HUDEP-2 (cell line): ENCODE measurements around the gene MT1B.
"Not testable (repeated sequence)": the region's sequence is repeated elsewhere in the genome, so short reads cannot be mapped to it uniquely, and the experiment has no call there.

ENCODE experiments used
- DNase-seq, 76 experiments: peaks; one replicate each; lab custom pipeline; 2025; ENCODE audit not compliant: unreplicated experiment in 76 of 76; lab: John Stamatoyannopoulos, UW

The MT1B gene

DNA sequence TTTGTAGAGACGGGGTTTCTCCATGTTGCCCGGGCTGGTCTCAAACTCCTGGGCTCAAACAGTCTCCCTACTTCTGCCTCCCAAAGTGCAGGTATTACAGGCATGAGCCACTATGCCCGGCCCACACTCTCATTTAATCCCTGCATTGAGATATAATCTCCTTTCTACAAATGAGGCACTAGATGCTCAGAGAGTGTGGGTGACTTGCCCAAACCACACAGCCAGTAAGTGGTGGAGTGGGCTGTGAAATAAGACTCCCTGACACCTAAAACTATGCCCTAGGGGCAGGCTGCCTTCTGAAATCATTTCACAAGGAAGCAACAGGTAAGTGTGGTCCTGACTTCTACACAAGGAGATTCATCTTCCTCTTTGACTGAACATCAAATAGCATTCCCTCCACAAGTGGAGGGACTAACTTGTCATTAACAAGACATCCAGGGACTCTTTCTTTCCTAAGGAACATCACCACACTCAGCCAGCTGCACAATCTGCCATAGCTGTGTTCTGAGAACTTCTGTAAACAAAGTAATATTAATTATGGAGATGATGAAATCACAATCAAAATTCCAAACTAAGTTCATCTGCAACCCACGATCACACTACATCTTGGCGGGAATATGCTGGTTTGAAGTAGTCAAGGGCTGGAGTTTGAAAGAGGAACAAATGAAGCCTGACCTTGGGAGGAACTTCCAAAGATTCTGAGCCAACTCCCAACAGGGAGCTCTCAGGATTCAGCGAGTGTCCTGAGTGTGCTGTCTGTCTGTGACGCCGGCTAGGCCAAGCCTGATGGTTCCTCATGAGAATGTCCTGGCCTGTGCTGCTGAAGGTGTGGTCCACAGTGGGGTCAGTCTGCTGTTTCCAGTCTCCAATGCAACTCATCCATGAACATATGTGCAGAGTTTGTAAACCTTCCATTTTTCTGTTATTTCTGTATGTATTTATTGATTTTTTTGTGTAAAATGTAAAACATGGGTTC lies 13.9 kb downstream of the MT1B start:
- not testable (repeated sequence) for DNase-seq

DNA sequence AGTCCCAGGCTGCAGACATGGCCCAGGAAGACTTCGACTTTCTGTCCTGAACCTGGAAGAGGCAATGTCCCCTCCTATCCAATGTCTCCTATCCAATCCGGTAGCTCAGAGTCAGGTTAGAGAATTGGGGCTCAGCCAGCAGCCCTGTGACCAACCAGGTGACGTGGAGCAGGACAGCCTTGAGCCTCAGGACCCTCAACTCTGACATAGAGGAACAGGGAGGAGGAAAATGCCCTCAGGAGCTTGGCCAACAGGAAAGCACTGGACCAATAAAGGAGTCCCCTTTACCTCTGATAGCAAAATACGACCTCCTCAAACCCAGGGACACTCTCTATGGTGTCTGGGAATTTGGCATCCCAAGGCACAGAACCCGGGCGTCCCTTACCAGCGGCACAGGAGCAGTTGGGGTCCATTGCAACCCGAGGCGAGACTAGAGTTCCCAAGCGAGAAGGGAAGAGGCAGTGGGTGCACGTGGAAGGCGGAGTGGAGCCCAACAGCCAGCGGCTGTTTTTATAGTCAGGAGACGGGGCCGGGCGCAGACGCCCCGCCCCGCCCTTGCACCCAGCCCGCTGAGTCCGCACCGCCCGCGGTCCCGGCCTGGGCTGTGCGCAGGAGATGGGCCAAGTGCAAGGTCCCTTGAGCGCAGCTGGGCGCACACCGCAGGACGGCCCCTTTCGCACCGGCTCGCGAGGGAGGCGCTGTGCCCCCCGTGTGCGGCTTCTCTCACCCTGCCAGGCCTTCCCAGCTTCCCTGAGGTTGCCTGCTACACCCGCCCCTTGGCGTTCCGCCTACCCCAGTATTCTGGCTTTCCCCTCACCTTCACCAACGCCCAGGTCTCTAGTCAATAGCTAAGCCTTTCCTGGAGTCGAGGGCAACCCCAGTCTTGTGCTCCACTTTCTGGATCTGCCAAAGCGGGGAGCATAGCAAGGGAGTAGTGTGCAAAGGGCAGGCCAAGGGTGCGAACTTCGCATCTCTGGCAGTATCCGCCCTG lies 16.2 kb downstream of the MT1B start, which contains the start of gene MT1G:
Gene MT1G (minus strand): TSS at position 485 of the 991 bp plus-strand sequence. CDS start 72 bp downstream, at position 413.
- peak in 27 of 76 experiments; percentile 2 to 73 (median 22) for DNase-seq

DNA sequence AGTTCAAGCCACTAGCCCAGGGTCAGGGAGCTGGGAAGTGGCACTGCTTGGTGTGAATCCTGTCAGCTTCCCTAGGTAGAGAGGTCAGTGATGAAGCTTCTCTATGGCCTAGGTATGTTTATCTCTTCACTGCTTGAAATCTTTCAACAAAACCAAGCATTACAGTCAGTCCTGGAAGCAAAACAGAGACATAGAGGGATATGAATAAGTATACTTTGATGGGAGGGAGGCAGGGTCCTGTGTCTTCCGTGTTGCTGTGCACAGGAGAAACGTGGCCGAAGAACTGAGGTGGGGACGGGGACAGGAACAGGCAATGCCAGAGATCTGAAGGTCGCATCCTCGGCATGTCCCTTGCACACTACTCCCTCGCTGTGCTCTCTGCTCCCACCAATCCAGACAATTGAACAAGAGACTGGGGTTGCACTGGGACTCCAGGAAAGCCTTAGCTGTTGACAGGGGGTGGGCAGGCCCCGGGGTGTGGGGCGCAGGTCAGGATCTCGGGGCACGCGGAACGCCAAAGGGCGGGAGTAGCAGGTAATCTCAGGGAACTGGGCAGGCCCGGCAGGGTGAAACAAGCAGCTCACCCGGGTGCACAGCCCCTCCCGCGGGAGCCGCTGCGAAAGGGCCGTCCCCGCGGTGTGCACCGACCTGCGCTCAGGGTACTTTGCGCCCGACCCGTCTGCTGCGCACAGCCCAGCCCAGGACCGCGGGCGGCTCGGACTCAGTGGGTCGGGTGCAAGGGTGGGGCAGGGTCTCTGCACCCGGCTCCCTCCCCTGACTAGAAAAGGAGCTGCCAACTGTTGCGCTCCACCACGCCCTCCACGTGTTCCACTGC lies 17.5 kb downstream of the MT1B start, which contains the start of gene MT1H:
Gene MT1H (plus strand): TSS at position 810 of the 835 bp plus-strand sequence. CDS start 71 bp downstream, outside the sequence.
- DNase-seq, result peak in 8 of 76 experiments; percentile 2 to 43 (median 22)

DNA sequence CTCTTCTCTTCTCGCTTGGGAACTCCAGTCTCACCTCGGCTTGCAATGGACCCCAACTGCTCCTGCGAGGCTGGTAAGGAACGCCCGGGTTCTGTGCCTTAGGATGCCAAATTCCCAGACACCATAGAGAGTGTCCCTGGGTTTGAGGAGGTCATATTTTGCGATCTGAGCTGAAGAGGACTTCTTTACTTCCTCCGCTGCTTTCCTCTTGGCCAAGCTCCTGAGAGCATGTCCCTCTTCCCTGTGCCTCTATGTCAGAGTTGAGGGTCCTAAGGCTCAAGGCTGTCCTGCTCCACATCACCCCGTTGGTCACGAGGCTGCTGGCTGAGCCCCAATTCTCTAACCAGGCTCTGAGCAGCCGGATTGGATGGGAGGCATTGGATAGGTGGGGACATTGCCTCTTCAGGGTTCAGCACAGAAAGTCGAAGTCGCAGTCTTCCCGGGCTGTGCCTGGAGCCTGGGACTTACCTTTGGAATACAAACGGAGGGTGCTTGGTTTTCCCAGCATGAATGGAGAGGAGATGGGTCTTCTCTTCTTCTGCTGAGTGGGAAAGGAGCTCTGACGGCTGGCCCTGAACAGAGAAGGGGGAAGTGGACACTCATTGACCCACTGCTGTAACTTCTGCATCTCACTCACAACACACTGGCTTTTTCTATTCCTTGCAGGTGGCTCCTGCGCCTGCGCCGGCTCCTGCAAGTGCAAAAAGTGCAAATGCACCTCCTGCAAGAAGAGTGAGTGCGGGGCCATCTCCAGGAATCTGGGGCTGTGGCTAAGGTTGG lies 18.3 kb downstream of the MT1B start:
- no peak for DNase-seq

DNA sequence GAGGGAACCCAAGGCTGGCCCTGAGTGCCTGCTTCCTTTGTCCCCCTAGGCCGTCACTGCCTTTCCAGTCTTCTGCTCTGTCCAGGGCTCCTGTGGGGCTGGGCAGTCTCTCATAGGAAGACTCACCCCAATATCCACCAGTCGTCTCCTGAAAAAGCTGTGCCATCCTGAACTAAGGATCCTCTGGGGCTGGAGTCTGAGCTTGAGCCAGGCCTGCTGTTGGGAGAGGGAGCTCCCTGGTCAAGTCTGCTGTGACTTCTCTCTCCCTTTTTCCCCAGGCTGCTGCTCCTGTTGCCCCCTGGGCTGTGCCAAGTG lies 18.9 kb downstream of the MT1B start:
- no peak for DNase-seq

DNA sequence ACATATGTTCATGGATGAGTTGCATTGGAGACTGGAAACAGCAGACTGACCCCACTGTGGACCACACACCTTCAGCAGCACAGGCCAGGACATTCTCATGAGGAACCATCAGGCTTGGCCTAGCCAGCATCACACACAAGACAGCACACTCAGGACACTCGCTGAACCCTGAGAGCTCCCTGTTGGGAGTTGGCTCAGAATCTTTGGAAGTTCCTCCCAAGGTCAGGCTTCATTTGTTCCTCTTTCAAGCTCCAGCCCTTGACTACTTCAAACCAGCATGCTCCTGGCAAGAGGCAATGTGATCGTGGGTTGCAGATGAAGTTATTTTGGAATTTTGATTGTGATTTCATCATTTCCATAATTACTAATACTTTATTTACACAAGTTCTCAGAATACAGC lies 20.0 kb downstream of the MT1B start:
- DNase-seq, result not testable (repeated sequence)

DNA sequence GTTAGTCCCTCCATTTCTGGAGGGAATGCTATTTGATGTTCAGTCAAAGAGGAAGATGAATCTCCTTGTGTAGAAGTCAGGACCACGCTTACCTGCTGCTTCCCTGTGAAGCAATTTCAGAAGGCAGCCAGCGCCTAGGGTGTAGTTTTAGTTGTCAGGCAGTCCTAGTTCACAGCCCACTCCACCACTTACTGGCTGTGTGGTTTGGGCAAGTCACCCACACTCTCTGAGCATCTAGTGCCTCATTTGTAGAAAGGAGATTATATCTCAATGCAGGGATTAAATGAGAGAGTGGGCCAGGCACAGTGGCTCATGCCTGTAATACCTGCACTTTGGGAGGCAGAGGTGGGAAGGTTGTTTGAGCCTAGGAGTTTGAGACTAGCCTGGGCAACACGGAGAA lies 20.5 kb downstream of the MT1B start:
- DNase-seq, result not testable (repeated sequence)

DNA sequence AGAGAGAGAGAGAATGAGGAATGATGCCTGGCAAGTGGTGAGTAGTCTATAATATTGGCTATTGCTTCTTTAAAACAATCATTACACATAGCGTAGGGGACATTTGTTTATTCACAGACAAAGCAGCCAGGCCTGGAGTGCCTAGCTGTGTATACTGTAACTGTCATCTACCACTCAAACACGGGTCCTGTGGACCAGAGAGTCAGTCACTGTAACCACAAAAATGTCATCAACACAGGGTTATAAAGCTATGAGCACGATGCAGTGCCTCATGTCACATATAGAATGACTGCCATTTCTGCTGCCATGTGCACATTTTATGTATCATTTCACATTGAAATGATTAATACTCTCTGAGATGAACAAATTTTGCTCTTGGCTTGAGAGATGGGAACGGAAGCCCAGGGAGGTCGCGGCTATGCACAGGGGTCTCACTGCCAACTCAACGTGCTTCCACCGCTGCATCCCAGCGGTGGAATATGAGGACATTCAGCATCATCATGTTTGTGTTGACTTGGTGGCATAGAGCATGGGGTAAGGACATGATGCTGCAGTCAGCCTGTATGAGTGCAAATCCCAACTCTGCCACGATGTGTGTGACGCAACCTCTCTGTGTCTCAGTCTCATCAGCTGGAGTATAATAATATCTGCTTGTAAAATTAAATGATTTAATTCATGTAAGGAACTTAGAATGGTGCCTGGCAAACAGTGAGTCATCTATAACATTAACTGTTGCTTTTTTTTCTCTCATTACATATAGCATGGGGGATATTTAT lies 21.3 kb downstream of the MT1B start:
- no peak for DNase-seq

DNA sequence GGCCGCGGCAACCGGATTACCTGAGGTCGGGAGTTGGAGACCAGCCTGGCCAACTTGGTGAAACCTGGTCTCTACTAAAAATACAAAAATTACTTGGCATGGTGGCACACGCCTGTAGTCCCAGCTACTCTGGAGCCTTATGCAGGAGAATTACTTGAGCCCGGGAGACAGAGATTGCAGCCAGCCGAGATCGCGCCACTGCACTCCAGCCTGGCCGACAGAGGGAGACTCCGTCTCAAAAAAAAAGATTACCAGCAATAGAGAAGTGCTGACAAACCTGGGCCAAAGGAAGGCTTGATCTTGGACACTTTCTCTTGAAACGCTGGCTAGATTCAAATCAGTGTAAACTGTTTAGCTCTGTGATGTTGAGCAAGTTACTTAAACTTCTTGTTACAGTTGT lies 22.2 kb downstream of the MT1B start:
- DNase-seq, result peak in 21 of 76 experiments; percentile 3 to 42 (median 14)

DNA sequence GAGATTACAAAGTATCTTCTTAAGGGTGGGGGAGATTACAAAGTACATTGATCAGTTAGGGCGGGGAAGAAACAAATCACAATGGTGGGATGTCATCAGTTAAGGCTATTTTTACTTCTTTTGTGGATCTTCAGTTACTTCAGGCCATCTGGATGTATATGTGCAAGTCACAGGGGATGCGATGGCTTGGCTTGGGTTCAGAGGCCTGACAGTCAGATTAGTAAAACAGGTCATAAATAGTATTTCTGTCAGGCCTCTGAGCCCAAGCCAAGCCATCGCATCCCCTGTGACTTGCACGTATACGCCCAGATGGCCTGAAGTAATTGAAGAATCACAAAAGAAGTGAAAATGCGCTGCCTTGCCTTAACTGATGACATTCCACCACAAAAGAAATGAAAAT lies 22.9 kb downstream of the MT1B start:
- DNase-seq, result not testable (repeated sequence)

DNA sequence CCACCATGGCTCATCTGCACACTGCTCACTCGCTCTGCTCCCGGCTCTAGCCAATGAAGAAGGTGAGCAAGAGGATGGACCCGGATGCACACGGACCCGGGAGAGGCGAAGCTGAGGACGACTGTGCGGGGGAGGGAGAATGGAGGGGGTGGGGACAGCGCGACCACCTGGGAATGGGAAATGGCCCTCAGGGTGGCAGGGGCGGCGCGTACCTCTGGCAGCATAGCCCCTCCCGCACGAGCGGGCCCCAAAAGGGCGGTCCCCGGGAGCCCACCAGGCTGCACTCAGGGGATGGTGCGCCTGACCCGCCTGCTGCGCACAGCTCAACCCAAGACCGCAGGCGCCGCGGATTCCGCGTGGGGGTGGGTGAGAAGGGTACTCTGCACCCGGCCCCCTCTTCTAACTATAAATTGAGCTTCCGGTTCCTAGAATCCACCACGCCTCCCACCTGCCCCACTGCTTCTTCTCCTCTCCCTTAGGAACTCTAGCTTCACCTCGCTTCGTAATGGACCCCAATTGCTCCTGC lies 24.1 kb downstream of the MT1B start:
- no peak for DNase-seq

DNA sequence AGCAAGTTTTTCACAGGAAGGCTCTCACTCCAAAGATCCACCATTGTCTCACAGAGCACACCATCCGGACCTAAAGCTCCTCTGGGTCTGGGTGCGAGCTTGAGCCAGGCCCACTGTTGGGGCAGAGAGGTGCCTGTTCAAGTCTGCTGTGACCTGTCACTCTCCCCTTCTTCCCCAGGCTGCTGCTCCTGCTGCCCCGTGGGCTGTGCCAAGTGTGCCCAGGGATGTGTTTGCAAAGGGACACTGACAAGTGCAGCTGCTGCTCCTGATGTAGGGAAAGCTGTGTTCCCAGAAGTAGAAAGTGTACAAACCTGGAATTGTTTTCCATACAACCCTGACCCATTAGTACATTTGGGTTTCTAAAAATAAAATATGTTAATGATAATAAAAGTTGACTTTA lies 25.8 kb downstream of the MT1B start:
- DNase-seq, result no peak

DNA sequence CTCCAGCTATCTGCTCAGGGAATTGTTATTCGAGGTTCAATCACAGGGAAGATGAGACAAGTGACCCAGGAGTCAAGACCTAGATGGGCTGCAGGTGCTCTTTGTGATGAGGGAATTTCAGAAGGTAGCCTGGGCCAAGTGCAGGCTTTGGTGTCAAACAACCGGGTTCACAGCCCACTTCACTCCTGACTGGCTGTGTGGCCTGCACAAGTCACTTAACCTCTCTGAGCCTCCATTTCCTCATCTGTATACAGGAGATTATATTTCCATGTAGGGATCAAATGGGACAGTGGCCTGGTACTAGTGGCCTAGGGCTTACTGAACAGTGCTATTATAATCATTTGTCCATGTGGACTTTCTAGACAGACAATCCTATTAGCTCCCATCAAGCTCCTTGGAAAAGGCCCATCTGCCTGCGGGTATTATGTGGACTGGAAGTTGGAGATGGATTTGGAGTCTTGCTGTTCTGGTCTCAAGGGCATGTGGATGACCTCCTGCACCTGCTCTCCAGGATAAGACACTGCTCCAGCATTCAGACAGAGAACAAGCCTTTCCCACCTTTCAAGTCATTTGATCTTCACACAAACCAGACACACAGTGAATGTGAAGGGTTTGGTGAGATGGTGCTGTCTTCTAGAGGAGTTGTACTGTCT lies 27.5 kb downstream of the MT1B start:
- DNase-seq, result no peak

DNA sequence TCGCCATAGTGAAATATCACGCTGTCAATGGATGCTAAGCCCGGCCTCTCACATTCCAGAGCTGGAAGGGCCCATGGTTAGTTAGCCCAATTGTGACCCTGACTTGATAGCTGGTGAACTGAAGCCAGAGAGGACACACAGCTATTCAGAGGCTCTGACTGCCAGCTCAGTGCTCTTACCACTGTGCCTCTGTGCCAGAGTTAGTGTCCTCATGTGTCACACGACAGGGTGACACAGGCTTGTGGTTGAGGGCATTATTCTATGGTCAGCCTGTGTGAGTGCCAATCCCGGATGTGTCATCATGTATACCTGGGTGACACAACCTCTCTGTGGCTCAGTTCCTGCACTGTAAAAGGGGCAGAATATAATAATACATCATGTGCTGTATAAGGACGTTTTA lies 28.1 kb downstream of the MT1B start:
- no peak for DNase-seq

DNA sequence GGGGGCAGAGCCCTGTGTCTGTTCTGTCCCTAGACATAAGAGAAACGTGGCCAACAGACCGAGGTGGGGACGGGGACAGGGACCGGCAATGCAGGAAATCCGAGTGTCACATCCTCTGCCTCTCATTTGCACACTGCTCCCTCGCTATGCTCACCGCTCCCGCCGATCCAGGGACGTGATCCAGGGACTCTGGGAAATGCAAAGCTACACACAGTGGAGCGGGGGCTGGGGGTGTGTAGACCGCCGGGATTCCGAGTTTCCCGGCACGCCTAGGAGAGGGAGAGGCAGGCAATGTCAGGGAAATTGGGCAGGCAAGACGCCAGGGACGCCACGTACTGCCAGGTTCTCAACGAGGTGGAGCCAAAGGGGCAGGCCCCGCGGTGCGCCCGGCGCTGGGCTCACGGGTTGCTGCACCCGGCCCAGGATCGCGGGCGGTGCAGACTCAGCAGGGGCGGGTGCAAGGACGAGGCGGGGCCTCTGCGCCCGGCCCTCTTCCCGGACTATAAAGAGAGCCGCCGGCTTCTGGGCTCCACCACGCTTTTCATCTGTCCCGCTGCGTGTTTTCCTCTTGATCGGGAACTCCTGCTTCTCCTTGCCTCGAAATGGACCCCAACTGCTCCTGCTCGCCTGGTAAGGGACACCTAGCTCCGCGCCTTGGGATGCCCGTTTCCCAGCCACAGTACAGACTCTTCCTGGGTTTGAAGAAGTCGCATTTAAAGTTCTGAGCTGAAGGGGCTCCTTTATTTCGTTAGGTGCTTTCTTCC lies 30.4 kb downstream of the MT1B start, which contains the start of gene MT1X:
Gene MT1X (plus strand): TSS at position 532 of the 764 bp plus-strand sequence. CDS start 71 bp downstream, at position 603.
- peak in 70 of 76 experiments; percentile 13 to 87 (median 63) for DNase-seq

DNA sequence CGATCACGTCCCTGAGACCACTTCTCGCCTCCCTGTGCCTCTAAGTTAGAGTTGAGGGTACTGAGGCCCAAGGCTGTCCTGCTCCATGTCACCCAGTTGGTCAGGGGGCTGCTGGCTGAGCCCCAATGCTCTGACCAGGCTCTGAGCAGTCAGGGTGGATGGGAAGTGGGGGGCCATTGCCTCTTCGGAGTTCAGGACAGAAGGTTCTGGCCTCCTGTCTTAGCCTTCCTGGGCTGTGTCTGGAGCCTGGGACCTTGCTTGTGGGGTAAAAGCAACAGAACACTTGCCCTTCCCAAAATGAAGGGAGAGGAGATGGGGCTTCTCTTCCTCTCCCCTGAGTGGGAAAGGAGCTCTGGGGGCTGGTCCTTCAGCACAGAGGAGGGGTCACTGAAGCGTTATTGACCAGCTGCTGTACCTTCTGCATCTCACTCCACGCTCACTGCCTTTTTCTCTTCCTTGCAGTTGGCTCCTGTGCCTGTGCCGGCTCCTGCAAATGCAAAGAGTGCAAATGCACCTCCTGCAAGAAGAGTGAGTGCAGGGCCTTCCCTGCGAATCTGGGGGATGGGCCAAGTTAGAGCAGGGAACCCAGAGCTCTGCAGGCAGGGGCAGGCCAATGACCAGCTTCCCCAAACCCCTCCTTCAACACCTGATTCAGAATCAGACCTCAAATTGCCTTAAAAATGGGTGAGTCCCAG lies 31.2 kb downstream of the MT1B start:
- DNase-seq, result peak in 1 of 76 experiments; percentile 27
